ENCODE results near the gene PVRIG. TPM values are rescaled to one million over a fixed set of nuclear protein-coding genes. Genes with fewer than 3 reads are reported as not detected.
"Not testable (repeated sequence)": the region's sequence is repeated elsewhere in the genome, so short reads cannot be mapped to it uniquely, and the experiment has no call there.

PVRIG gene
- total RNA-seq, 1 donor from 2014 or later: not detected

DNA sequence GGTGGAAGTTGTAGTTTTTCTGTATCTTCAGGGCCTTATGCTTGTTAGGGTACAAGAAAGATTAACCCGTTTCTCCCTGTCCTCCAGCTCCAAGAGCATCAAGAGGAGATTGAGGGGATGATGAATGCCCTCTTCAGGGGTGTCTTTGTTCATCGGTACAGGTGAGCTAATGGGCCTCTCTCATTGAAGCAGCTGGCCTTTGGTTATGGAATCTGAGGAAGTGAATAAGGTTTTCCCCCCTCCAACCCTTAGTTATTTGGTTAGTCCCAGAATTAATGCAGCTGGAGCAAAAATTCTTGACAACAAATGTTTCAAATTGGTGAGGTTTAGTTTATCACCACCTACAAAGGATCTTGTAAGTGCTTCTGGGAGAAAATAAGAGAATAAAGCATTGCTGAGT lies 24.5 kb upstream of the PVRIG start:
- no peaks in the 10 kb centered on the region for H4K20me1 ChIP-seq (ENCODE audit: insufficient read depth, low read length)
- peaks cover 1% of the 10 kb centered on the region for H3K9me3 Mint-ChIP-seq (ENCODE audit: unreplicated experiment)

DNA sequence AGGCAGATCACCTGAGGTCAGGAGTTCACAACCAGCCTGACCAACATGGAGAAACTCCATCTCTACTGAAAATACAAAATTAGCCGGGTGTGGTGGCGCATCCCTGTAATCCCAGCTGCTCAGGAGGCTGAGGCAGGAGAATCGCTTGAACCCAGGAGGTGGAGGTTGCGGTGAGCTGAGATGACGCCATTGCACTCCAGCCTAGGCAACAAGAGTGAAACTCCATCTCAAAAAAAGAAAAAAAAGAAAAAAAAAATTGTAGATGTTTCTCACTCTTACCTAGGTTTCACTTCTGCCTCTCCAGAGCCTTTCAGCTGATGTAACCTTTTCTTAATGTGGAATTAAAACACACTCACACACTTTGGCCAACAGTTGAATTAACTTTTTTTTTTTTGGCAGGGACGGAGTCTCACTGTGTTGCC lies 23.8 kb upstream of the PVRIG start:
- not testable (repeated sequence) for FAIRE-seq; H3K79me2 ChIP-seq (ENCODE audit: insufficient read depth, low read length); H2AFZ ChIP-seq (ENCODE audit: low read depth, low read length); H3K4me3 ChIP-seq (ENCODE audit: insufficient read depth, low read depth, low read length); H3K4me1 ChIP-seq (ENCODE audit: insufficient read depth, low read length); H3K27ac Mint-ChIP-seq (ENCODE audit: unreplicated experiment); H3K9ac ChIP-seq (ENCODE audit: low read length); H3K4me3 Mint-ChIP-seq (ENCODE audit: unreplicated experiment); H3K9me3 Mint-ChIP-seq (ENCODE audit: unreplicated experiment); H3K4me2 ChIP-seq (ENCODE audit: low read length); H3K27me3 ChIP-seq (ENCODE audit: insufficient read depth, low read length); H3K36me3 ChIP-seq (ENCODE audit: insufficient read depth, low read length); H3K36me3 Mint-ChIP-seq (ENCODE audit: low read depth, unreplicated experiment); H3K27ac ChIP-seq (ENCODE audit: low read depth, low read length); H4K20me1 ChIP-seq (ENCODE audit: insufficient read depth, low read length); H3K9me3 ChIP-seq (ENCODE audit: insufficient read depth, low read depth, low read length); DNase-seq (ENCODE audit: low read depth)
- Mint-ChIP-seq H3K4me1 (ENCODE audit: low read depth, unreplicated experiment) (peaks cover 14% of the 10 kb centered on the region), H3K27me3 (ENCODE audit: low read depth, unreplicated experiment) (peaks cover 12% of the 10 kb centered on the region)

More for the DNA sequence above, 24.5 kb upstream of the PVRIG start:
- Mint-ChIP-seq H3K27me3 (ENCODE audit: low read depth, unreplicated experiment) (peaks cover 8% of the 10 kb centered on the region), H3K36me3 (ENCODE audit: low read depth, unreplicated experiment) (no peaks in the 10 kb centered on the region), H3K27ac (ENCODE audit: unreplicated experiment) (no peak overlapping the region), H3K4me3 (ENCODE audit: unreplicated experiment) (no peak overlapping the region), H3K4me1 (ENCODE audit: low read depth, unreplicated experiment) (peaks cover 13% of the 10 kb centered on the region)
- Histone ChIP-seq H2AFZ (ENCODE audit: low read depth, low read length) (no peak overlapping the region), H3K9me3 (ENCODE audit: insufficient read depth, low read depth, low read length) (no peaks in the 10 kb centered on the region), H3K9ac (ENCODE audit: low read length) (no peak overlapping the region), H3K27me3 (ENCODE audit: insufficient read depth, low read length) (peaks cover under 1% of the 10 kb centered on the region), H3K36me3 (ENCODE audit: insufficient read depth, low read length) (no peaks in the 10 kb centered on the region), H3K4me2 (ENCODE audit: low read length) (no peak overlapping the region), H3K79me2 (ENCODE audit: insufficient read depth, low read length) (no peaks in the 10 kb centered on the region), H3K4me1 (ENCODE audit: insufficient read depth, low read length) (no peaks in the 10 kb centered on the region), H3K4me3 (ENCODE audit: insufficient read depth, low read depth, low read length) (no peak overlapping the region), H3K27ac (ENCODE audit: low read depth, low read length) (no peak overlapping the region)
- no peak for FAIRE-seq
- TF ChIP-seq, protein P1, sequence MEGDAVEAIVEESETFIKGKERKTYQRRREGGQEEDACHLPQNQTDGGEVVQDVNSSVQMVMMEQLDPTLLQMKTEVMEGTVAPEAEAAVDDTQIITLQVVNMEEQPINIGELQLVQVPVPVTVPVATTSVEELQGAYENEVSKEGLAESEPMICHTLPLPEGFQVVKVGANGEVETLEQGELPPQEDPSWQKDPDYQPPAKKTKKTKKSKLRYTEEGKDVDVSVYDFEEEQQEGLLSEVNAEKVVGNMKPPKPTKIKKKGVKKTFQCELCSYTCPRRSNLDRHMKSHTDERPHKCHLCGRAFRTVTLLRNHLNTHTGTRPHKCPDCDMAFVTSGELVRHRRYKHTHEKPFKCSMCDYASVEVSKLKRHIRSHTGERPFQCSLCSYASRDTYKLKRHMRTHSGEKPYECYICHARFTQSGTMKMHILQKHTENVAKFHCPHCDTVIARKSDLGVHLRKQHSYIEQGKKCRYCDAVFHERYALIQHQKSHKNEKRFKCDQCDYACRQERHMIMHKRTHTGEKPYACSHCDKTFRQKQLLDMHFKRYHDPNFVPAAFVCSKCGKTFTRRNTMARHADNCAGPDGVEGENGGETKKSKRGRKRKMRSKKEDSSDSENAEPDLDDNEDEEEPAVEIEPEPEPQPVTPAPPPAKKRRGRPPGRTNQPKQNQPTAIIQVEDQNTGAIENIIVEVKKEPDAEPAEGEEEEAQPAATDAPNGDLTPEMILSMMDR (IDR thresholded peaks at IDR 0.05; ENCODE audit: insufficient read depth, low read depth, low read length): no peak
- no peak for TF ChIP-seq EZH2 (IDR thresholded peaks at IDR 0.05; ENCODE audit: insufficient read depth, low read length)
- DNase-seq (ENCODE audit: low read depth): no peak

- FAIRE-seq (no peak), DNase-seq (ENCODE audit: low read depth) (no peak)
- Mint-ChIP-seq H3K27ac (ENCODE audit: unreplicated experiment) (no peak overlapping the region), H3K27me3 (ENCODE audit: low read depth, unreplicated experiment) (peaks cover 24% of the 10 kb centered on the region), H3K36me3 (ENCODE audit: low read depth, unreplicated experiment) (no peaks in the 10 kb centered on the region), H3K4me1 (ENCODE audit: low read depth, unreplicated experiment) (peaks cover 7% of the 10 kb centered on the region), H3K4me3 (ENCODE audit: unreplicated experiment) (no peak overlapping the region), H3K9me3 (ENCODE audit: unreplicated experiment) (peaks cover 1% of the 10 kb centered on the region)
- Histone ChIP-seq H3K4me2 (ENCODE audit: low read length) (no peak overlapping the region), H2AFZ (ENCODE audit: low read depth, low read length) (no peak overlapping the region), H3K36me3 (ENCODE audit: insufficient read depth, low read length) (no peaks in the 10 kb centered on the region), H3K79me2 (ENCODE audit: insufficient read depth, low read length) (no peaks in the 10 kb centered on the region), H3K4me3 (ENCODE audit: insufficient read depth, low read depth, low read length) (no peak overlapping the region), H3K27ac (ENCODE audit: low read depth, low read length) (no peak overlapping the region), H3K27me3 (ENCODE audit: insufficient read depth, low read length) (peaks cover 9% of the 10 kb centered on the region), H3K9me3 (ENCODE audit: insufficient read depth, low read depth, low read length) (no peaks in the 10 kb centered on the region), H3K9ac (ENCODE audit: low read length) (no peak overlapping the region), H3K4me1 (ENCODE audit: insufficient read depth, low read length) (no peaks in the 10 kb centered on the region), H4K20me1 (ENCODE audit: insufficient read depth, low read length) (no peaks in the 10 kb centered on the region)
- TF ChIP-seq, protein P1 (IDR thresholded peaks at IDR 0.05; ENCODE audit: insufficient read depth, low read depth, low read length): no peak
Observed at GRCh38 chr7:100198266-100198665, 21.5 kb upstream of the PVRIG start.

All from astrocyte (in vitro differentiated cells and primary cell).